HG03025 (cell line): ENCODE results near the gene TFDP1.
"Not testable (repeated sequence)": the region's sequence is repeated elsewhere in the genome, so short reads cannot be mapped to it uniquely, and the experiment has no call there.

Source experiments
- ATAC-seq: cut with Tn5 transposase; IDR thresholded peaks from one replicate; pipeline ENCODE4 v1.9.1; 2021; ENCODE audit warnings: mild to moderate bottlenecking, moderate library complexity; ENCODE audit not compliant: unreplicated experiment, low FRiP score

Gene TFDP1

GRCh38 chr13:113594066-113594821 lies 9.7 kb downstream of the TFDP1 start:
- ATAC-seq: not testable (repeated sequence)

DNA sequence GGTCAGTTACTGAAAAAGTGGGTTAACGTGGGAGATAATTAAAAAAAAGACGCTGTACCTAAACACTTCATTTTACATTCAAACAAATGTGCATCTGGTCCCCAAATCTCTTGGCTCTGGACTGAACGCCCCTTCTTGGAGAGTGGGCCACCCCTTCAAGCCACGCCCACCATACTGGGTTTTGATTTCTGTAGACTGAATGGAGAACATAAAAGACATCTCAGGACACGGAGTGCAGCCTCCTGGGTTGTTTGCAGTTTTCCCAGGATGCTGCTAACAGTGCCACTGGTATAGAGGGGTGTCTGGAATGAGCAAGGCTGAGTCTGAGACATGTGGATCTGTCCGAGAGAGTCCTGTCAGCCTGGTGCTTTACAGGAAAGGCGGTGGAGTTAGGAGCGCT lies 10.6 kb downstream of the TFDP1 start:
- ATAC-seq: no peak

DNA sequence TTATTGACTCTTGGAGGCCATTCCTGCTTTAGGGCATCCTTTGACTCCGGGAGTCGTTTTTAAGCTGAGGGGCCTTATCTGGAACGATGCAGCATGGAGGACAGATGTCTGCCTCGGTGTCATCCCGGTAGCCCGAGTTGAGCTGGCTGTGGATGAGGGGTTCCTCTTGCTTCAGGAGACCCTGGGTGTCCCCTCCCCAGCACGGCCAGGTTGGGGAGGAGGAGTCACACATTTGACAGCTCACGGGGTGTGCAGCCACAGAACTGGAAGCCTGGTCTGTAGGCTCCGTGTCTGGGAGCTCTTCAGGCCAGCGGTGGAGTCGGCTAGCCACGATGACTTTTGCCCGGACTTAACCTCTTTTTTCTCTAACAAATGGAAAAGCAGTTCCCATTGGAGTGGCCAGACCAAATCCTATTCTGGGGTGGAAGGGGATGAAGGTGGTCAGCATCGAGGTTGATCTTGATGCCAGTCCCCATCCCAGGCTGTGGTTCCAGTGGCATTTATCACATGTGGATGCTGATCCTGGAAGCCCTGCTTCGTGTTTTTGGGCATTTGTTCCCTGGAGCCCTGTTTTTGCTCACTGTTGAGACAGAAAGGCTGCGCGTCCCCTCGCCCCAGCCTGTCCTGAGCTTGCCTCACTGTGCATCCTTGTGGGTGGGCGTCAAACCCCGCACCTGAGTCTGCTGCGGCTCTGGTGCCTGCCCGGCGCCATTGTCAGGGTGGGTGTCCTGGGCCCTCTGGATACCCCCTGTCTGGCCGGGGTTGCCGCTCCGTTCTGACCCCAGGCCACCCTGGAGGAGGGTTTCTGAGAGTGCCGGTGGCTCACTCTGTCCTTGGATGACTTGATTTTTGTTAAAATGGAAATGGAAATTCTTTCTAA lies 12.0 kb downstream of the TFDP1 start:
- no peak for ATAC-seq

GRCh38 chr13:113597391-113598080 lies 13.0 kb downstream of the TFDP1 start:
- no peak for ATAC-seq

DNA sequence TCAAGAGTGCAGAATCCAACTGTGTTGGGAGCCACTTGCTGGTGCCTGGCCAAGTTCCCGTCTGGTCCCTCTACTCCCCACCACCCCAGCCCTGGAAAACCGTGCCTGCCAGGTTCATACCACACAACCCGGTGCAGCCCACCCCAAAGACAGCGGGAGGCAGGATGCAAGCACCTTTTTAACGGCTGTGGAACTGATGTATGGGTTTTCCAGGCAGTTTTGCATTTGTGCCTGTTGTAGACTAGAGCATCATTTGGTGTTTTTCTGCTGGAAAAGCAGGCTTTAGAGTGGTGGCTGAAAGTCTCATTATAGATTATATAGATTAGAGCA lies 13.5 kb downstream of the TFDP1 start:
- no peak for ATAC-seq

- no peak for ATAC-seq
Measured at GRCh38 chr13:113598481-113598880, 13.9 kb downstream of the TFDP1 start.

DNA sequence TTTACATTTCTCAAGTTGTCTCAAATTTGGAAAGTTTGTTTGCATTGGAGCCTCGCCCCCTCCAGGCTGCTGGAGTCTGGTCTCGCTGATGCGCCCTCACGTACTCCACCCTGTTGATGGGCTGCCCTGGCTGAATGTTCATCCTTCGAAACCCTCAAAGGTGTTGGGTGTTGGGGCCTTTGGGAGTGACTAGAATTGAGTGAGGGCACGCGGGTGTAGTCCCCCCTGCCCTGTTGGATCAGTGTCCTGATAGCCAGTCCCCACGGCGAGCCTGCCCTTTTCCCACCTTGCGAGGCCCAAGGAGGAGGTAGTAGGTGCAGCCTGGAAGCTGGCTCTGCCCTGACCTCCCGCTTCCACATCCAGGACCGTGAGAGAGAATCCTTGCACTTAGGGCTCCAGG lies 14.8 kb downstream of the TFDP1 start:
- no peak for ATAC-seq

GRCh38 chr13:113601166-113602070 lies 16.9 kb downstream of the TFDP1 start:
- no peak for ATAC-seq

DNA sequence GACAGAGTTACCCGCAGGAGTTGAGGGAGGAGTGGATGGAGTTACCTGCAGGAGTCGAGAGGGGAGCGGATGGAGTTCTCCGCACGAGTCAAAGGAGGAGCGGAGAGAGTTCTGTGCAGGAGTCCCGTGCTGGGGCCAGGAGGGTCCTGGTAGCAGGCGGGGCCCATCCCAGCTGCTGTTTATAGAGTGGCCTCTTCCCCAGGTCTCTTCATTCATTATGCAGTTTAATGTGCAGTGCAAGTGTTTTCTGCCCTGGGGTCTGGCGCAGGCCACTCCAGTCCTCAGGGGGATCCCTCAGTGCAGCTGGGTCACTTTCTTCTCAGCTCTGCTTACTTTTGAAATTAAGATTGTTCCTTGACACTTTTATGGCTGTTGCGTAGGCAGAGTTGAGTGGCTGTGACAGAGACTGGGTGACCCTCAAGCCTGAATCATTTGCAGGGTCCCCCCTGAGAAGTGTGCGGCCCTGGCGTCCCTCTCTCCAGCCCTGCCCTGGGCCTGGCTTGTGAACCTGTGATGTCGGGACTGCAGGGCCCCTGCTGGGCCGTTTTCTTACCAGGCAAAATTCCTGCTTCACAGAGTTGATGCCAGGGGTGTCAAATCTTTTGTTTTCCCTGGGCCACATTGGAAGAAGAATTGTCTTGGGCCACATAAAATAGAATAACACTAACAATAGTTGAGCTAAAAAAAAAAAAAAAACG lies 17.9 kb downstream of the TFDP1 start:
- ATAC-seq: no peak

DNA sequence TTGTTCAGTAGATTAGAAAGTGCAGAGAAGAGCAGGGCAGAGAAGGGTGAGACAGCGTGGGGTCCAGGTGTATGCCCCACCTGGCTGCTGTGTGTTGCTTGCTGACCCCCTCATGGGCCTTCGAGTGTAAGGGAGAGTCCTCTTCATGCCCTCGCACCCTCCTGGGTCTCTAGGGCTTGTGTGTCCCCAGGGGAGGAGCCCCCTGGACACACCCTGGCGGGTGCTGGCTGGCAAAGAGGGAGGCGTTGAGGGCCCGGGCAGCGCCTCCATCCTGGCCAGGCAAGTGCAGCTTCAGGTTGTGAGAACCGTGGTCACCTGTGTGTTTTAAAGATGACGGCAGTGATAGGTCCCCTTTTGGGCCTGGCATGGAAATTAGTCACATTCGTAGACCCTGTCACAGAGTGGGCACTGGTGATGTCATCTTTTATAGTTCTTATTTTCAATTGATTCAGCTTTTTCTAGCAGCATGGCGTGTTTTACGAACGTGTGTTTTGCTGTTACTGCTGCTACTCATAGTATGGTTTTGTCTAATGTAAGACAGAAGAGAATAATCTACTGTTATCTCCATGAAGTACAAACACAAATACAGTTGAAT lies 18.7 kb downstream of the TFDP1 start:
- ATAC-seq: no peak

GRCh38 chr13:113604186-113604585 lies 19.6 kb downstream of the TFDP1 start:
- ATAC-seq: no peak

GRCh38 chr13:113605461-113605860 lies 20.9 kb downstream of the TFDP1 start:
- ATAC-seq: no peak

DNA sequence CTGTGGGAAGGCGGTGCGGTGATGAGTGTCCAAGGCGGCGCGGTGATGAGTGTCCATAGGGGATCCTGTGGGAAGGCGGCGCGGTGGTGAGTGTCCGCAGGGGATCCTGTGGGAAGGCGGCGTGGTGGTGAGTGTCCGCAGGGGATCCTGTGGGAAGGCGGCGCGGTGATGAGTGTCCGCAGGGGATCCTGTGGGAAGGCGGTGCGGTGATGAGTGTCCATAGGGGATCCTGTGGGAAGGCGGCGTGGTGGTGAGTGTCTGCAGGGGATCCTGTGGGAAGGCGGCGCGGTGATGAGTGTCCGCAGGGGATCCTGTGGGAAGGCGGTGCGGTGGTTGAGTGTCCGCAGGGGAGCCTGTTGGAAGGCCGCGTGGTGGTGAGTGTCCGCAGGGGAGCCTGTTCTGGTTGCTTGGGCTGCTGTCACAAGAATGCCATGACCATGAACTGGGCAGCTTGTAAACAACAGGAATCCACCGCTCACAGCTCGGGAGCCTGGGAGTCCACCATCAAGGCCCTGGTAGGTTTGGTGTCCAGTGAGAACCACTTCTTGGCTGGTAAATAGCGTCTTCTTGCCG lies 21.4 kb downstream of the TFDP1 start:
- ATAC-seq: no peak

GRCh38 chr13:113607056-113607888 lies 22.7 kb downstream of the TFDP1 start:
- ATAC-seq: no peak

GRCh38 chr13:113607889-113608635 lies 23.5 kb downstream of the TFDP1 start:
- ATAC-seq: no peak

GRCh38 chr13:113608967-113609533 lies 24.5 kb downstream of the TFDP1 start:
- ATAC-seq: no peak

- no peak for ATAC-seq
Measured at GRCh38 chr13:113609616-113610015, 25.1 kb downstream of the TFDP1 start.
